Measurements from ENCODE around the gene LZTFL1.
A peak's percentile ranks its signal among the peaks of the same experiment; 100 is the strongest.

GRCh38 chr3:45841757-45842491, at the start of gene LZTFL1:
- TF ChIP-seq CTCF (IDR thresholded peaks at IDR 0.05; ENCODE audit: extremely low read depth in 1 of 2, insufficient read depth in 1 of 2, low read depth in 1 of 2, low read length in 2 of 2) (no peak), POLR2AphosphoS5 (IDR thresholded peaks at IDR 0.05; ENCODE audit: insufficient read depth, low read depth, low read length) (peak; percentile 53), POLR2A (IDR thresholded peaks at IDR 0.05; ENCODE audit: low read depth, low read length) (peak; percentile 62), MAX (IDR thresholded peaks at IDR 0.05; ENCODE audit: insufficient read depth, insufficient read length) (peak; percentile 98), MYC (IDR thresholded peaks at IDR 0.05; ENCODE audit: low read depth, low read length) (no peak), EZH2 (IDR thresholded peaks at IDR 0.05; ENCODE audit: borderline replicate concordance, low read depth, low read length, severe bottlenecking) (no peak), FOS (IDR thresholded peaks at IDR 0.05; ENCODE audit: borderline replicate concordance, insufficient read depth, low read length) (no peak)
